ENCODE measurements around the gene GASK1A.
A peak's percentile ranks its signal among the peaks of the same experiment; 100 is the strongest.

GASK1A gene

DNA sequence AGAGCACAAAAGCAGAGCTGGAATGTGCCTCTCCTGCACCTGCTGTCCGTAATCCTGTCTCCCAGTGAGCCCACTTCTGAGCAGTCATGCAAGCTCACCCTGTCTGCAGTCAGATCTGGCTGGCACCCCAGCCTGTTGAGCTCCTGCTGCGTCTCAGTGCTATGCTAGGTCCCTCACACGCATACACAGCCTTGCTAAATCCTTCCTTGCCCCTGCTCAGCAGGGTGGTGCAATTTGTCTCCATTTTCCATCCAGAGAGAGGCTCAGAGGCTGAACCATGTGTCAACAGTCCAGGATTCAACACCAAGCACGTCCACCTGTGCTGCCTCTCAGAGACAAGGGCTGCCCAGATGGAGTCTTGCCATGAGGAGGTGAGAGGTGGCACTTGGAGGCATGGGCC, 115.7 kb downstream of the GASK1A start:
- DNase-seq = no peak

- DNase-seq = no peak
Measured at GRCh38 chr3:43095370-43095769, 116.3 kb downstream of the GASK1A start.

- DNase-seq = no peak
Measured at GRCh38 chr3:43096761-43097160, 117.7 kb downstream of the GASK1A start.

DNA sequence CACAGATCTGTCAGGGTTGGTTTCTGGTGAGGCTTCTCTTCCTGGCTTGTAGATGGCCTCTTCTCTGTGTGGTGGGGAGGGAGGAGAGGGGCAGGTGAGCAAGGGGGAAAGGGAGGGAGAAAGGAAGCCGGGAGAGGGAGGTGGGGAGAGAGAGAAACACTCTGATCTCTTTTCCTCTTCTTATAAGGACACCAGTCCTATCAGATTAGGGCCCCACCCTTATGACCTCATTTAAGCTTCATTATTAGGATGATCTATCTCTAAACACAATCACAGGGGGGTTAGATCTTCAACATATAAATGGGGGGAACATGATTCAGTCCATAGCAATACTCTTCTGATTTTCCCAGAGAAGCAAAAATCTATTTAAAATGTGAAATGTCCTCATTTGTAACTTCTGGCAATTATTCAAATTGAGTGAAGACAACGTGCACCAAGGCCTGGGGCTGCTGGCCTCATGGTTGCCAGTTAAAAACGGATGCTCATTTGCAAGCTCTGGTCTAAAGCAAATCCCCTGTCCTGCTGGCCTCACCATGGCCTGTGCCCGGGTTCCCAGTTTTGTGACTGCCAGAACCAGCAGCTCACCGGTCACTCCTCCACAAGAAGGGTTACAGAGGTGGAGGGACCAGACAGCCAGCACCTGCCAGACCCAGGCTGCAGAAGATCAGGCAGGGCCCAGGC, 118.4 kb downstream of the GASK1A start:
- no peak for DNase-seq

DNA sequence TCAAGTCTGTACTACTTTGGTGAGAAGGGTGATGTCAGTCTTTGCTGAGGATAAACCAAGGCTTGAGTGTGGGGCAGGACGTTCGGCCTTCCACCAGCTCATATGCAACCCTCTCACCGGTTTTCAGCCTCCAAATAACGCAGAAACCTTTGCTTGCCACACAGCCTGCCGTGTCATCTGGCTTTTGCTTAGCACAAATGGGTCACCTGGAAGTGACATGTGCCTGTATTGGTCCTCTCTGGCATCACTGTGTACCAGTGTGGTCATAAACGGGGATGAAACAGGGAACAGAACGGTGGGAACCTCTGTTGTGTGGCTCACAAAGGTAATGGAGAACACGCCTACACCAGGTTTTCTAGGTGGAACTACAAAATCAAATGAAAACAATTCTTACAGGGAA, 119.7 kb downstream of the GASK1A start:
- DNase-seq = no peak

DNA sequence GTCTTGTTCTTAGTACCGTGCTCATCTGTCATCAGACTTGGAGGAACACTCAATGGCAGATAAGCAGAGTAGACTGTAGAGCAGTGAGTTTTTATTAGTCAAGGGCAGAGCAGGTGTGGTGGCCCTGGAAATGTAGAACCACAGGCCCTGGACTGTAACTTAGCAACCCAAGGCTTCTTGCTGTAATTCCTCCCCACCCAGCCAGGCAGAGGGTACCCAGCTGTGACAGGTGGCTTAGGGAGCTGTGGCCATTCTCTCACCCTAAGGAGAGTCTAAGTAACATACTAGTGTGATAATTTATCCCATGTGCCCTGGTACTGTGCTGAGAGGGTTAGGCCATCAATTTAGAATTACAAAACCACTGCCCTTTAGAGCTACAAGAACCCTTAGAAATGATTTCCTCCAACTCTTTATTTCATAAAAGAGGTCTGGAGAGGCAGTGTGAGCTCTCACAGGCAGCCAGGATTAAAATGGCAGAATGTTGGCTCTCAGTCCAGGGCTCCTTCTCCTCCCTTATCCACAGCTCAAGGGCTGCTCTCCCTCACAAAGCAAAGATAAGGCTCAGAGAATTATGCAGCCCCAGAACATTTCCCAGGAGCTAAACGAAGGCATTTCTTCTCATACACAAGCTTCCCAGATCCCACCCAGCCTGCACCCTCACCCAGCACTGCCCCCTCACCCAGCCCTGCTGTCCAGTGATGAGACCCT, 123.8 kb downstream of the GASK1A start:
- DNase-seq = no peak

DNA sequence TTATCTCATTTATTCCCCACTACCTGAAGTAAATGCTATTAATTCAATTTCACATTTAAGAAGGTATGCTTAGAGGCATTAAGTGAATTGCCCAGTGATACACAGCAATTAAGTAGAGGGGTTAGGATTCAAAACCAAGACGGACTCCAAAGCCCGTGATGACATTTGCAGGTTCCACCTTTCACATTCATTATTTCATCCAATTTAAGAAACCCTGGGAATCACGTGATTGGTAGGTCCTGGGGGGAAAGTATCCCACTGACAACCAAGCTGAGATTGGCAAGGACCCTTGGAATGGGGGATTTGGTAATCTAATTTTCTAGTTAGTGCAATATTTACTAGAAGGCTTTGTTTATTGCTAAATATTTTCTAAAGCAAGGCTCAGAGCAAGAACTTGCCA, 124.9 kb downstream of the GASK1A start:
- no peak for DNase-seq

DNA sequence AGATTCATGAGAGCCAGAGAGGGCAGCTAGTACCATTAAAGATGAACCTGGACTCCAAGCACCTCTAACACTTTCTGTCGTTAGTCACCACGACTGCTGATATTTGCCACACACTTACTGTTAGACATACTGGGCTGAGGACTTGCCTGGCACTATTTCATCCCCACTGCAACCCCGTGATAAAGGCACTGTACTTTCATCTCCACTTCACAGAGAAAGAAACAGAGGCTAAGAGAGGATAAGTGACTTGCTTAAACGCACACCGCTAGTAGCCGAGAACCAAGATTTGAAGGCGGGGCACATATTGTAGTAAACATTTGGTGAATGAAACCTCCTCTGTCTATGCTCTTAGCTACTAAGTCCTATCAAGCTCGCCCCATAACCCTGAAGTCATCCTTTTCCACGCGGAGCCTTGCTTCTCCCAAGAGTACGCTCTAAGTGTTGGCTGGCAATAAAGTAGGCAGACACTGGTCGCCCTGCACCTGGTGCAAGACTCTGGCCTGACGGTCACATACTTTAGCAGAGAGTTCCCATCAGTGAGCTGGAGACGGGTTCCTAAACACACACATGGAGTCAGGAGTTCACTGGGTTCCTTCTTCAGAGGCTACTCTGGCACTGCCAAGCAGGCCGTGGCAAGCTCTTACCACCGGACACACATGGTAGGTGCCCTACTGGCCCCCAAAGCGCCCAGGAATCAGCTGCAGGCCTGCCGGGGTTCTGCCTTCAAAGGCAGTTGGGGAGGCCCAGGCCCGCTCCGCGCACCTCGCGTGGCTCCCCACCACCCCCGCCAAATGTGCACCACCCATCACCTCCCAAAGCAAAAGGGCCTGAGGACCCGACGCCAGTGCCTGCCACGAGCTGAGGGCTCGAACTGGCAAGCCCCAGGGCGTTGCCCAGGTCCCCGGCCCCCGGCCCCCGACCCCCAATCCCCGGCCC, 125.8 kb downstream of the GASK1A start:
- DNase-seq = no peak

DNA sequence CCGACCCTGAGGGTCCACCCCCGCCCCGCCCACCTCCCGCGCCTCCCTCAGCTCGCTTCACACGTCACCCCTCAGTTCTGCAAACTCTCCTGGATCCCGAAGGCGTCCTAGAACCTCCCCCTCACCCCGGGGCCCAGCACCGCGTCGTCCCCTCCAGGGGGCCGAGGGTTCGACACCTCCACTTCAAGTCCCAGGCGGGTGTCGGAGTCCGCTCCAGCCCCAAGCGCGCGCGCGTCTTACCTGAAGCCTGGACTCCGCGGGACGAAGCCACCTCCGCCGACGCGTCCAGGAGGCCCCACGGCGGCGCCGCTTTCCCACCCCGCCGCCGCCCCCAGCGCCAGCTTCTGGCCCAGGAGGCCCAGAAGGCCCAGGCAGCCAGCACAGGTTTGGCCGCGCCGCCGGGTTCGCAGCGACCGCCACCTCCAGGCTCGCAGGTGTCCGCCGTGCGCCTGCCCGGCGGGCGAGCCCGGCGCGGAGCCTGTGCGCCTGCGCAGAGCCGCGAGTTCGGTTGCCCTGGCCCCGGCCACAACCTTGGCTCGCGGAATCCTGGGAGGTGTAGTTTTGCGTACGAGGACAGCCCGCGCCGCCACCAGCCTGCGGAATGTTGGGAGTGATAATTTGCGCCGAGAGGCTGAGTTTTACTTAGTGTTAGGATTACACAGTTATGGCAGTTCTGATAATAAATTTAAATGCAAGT, 126.6 kb downstream of the GASK1A start, which contains the start of gene POMGNT2:
TSS of gene POMGNT2 (minus strand) at position 484 of the 697 bp plus-strand sequence. CDS start 24,648 bp downstream, outside the sequence.
- peak; percentile 99 for DNase-seq

DNA sequence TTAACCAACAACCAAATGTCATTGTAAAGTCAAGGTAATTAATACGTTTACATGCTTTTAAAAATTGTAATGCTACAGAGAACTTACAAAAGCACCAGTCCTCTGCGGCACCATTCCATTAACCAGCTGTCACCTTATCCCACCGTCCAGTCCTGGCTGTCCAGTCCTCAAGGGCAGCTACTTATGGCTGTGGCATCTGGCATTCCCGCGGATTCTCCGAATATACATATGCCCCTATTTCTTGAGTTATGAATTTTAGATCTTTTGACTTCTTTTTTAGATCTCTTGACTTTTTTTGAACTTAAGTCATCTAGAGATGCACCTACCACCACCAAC, 127.2 kb downstream of the GASK1A start:
- no peak for DNase-seq

All from 8988T (cell line).